NCI-H82 (cell line): Measurements from ENCODE around the gene PDGFRB.

Source experiments
- DNase-seq: peaks from one replicate; lab custom pipeline; 2025; lab: John Stamatoyannopoulos, UW

The PDGFRB gene

DNA sequence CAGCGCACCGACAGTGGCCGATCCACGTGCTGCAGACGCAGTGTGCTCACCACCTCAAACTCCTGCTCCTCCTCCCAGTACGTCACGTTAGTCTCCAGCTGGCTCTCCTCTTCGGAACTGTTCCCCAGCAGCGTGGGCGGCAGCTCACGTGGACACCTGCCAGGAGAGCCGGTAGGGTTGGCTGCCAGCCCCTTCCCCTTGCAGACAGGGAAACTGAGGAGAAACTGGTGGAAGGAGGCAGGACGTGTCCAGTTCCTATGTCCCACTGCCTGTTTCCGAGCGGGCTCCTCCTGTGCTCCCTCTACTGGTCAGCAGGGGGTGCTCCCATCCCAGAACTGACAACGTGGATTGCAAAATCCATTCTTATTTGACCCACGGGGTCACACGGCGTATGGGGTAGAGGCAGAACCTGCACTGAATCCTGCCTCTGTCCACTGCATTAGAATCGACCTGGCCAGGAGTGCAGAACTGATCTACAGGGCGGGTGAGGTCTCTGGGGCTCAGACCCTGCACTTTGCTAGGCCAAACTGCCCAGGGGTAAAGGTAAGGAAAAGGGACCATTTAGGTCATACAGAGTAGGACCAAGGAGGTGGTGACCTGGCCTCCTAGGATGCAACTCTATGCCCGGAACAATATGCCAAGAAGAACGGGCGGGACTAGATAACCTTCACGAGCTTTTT, 25.7 kb downstream of the PDGFRB start:
- DNase-seq = peak; percentile 69

DNA sequence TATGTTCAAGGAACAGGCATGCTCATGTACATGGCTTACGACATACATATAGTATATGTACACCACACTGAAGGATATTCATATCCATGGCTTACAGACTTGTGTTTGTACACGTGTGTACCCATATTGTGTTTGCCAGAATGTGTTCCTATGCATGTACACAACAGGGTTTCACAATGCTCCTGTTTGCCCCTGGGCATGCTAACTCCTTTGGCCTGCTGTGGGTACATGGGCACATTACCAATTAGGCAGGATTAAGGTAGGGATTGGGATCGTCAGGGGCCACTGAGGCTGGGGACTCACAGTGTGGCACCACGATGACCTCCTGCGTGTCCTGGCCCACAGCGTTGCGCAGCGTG, 26.2 kb downstream of the PDGFRB start:
- DNase-seq = no peak

DNA sequence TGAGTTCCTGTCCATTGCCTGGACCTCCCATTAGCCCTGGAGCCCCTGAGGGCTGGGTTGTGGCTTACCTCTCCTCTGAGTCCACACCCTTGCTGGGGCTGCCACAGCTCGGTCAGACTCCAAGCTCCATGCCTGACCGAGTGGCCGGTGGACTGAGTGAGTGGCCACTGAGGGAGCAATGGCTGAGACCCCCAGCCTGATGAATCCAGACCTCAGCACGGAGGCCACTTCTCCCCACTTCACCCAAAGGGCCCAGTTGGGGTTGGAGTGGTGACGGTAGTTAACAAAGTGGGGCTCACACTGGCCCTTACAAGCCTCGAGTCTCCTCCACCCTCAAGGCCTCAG, 28.8 kb downstream of the PDGFRB start:
- no peak for DNase-seq

DNA sequence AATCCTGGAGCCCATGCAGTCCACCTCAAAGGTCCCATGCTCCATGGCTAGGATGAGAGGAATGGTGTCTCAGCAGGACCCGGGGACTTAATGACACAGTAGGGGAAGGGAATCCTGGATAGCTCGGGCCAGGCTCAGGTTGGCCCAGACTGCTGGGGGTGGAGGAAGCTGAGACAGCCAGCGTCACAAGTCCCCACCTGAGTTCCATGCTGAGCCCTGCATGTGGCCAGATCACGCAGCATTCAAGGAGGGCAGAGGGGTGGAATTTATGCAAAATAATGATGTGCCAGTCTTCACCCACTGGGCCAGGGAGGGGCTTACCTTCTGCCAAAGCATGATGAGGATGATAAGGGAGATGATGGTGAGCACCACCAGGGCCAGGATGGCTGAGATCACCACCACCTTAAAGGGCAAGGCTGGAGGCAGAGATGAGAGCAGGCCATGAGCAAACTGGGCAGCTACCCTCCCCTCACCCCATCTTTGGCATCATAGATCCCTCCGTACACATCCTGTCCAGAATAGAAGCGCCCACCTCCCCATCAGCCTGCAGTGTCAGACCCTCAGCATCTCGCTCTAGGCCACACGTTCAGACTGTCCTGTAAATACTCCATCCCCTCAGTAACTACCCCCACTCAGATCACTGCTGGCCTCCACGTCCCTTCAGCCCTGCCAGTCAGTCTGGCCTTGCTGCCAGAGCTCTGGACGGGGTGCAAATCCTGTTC, 29.3 kb downstream of the PDGFRB start:
- no peak for DNase-seq

DNA sequence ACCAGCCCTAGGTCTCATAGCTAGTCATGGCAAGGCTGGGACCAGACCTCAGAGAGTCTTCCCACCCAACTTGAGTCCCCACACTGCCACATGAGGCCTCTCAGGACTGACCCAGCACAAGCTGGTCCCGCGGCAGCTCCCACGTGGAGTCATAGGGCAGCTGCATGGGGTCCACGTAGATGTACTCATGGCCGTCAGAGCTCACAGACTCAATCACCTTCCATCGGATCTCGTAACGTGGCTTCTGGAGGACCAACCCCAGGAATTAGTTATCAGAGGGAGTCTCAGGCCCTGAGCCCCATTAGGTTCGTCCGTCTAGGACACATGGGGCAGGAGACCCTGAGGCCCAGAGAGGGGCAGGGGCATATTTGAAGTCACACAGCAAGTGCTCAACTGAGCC, 30.3 kb downstream of the PDGFRB start:
- no peak for DNase-seq

DNA sequence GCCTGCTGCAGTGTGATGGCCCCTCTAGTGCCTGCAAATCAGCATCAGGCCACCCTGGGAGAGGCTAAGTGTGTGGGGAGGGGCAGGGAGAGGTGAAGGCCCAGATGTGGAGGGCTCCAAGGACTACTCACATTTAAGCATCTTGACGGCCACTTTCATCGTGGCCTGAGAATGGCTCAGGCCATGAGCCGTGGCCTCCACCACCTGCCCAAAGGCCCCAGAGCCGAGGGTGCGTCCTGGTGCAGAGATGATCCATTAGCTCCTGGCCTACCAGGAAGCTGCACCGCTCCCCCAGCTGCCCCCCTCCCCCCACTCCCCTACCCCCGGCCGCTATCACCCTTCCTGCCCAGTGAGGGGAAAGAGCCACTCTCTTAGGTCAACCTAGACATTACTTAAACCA, 31.0 kb downstream of the PDGFRB start:
- DNase-seq = no peak

DNA sequence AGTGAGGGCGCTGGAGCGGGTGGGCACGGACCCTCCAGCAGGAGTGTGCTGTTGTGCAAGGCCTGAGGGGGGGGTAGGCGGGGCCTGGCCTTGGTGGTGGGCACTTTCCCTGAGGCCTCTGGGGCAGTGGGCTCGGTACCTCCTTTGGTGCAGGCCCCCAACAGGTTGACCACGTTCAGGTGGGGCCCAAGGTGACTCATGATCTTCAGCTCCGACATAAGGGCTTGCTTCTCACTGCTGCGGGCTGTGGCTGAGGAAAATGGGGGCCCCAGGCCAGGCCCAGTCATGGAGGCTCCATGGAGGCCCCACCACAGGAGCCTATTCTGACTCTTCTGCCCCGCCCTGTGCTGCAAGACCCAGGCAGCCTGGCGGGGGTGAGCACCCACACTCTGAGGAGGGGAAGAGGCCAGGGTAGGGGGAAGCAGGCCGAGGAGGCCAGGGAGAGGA, 31.5 kb downstream of the PDGFRB start:
- no peak for DNase-seq

DNA sequence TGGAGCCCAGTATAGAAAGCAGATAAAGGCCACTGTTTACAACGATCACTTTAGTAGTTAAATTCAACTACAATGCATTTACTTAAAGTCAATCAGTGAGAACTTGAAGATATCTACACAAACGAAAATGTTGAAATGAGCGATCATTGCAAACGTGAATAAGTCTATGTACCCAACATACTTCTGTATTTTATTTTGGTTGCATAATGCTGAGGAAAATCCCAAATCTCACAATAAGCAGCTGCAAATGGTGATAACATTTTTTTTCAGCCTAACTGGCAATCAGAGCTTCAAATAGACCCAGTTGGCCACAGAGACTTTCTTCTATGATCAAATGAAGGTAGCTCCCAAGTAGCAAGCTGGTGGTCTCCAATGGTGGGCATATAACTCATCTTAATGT, 32.1 kb downstream of the PDGFRB start:
- DNase-seq = no peak

DNA sequence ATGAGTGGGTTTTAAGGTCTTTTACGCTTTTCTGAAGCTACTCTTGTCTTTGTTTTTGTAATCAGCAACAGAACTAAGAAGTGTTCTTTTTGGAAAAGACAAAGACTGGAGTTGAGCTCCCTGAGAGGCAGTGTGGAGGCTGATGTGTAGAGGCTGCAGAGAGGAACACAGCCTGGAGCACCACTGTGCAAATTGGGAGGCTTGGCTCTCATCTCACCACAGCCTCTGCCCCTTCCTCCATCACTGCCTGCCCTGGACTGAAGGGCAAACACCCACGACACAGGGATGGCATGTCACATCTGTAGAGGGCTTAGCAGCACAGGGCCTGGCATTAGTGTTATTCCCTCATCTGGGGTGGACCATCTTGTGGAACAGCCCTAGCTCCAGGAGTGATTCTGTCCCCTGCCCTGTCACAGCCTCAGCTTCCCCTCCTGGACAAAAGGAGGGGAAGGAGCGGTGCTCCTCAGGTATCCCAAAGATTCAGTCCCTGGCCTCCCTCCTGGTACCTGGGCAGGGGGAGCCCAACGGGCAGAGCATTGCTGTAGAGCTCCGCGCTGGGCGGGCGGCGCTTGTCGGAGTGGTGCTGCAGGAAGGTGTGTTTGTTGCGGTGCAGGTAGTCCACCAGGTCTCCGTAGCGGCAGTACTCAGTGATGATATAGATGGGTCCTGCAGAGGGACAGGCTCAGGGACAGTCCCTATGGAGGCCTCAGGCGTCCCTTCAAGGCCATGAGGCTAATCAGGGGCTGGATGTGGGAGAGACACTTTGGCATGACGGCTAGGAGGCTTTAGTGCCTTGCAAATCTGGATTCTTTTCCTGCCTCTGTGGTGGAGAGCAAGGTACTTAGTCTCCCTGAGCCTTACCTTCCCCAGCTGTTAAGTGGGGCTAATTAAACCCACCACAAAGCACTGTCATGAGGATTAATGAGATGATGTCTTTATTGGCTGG, 32.8 kb downstream of the PDGFRB start:
- DNase-seq = peak; percentile 42

DNA sequence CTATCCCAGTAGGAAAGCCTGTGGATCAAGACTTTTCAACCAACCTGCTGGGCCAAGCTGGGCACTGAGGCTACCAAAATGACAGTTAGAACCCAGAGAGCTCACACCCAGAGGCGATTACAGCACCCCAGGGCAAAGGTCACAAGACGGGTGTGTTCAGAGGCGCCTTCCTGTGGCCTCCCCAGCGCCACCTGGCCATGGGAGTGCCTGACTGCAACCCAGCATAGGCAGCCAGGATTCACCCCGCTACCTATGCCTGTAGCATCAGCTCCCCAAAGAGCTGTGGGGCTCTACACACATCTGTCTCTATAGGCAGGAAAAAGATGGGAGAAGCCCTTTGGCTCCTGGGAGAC, 33.5 kb downstream of the PDGFRB start:
- no peak for DNase-seq

DNA sequence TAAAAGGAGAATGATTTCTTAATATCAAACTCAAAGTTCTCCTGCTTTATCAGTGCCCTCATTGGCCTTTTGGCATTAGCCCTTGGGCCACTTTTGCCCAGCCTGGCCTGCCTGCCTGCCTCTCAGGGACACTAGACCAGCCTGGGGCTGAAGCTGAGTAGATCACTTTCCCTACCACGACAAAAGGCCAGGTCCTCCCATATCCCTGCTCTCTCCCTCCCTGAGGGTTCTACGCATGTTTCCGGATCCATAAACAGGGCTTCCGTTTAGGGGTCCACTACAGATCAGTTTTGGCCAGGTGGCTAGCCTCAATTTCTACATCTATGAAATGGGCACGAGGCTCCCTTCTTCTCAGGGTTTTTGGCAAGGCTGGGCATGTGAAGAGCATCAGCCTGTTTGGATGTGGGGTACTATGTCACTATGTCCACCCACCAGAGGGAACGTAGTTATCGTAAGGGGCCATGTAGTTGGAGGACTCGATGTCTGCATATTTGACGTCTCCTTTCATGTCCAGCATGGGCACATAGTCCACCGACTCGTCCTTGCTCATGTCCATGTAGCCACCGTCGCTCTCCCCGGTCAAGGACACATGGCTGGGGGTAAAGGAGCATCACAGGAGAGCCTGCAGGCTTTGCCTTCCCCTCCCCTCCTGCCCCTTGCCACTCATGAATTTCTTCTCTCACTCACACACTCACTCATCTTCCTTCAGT, 34.0 kb downstream of the PDGFRB start:
- no peak for DNase-seq

DNA sequence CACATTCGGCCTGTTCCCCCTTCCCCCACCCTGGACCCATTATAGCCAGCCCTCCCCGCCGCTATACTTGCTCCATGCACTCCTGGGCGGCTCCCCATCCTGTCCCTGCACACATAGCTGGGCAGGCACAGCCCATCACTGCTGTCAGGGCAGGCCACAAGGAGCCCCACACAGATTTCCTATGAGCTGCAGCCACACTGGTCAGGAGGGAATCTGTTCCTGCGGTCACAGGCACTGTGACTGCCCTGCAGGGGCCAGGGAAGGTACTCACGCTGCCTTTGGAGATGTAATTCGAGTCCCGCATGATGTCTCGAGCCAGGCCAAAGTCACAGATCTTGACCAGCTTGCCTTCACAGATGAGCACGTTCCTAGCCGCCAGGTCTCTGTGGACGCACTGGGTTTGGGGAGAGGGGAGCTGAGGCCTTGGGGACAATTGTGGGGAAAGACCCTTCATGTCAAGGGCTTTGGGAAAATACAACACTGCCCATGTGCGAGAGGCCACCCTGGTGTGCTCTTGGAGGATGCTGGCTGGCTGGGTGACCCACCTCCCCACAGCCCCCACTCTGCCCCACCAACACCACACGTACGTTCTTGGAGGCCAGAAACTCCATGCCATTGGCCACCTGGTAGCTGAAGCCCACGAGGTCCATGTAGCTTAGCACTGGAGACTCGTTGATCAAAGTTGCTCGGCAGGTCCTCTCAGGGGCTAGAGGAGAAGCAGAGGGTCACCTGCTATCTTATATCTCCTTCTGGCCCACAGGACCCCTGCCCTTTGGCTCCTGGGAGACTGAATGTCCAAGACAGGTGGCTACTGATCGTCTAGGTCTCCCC, 34.8 kb downstream of the PDGFRB start:
- no peak for DNase-seq

DNA sequence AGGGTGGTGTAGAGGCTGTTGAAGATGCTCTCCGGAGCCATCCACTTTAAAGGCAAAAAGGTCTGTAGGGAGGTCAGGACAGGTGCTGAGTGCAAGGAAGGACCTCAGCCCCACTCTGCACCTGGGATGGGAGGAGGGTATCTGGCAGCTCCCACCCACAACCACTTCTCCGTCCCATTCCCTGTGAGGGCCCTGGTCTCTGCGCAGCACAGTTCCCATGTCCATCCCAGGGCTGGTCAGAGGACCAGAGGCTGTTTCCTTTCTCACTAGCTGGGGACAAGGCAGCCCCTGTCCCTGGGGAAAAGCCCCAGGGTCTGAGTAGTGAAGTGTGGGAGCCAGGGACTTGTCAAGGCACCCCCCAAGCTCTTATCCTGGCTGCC, 35.6 kb downstream of the PDGFRB start:
- DNase-seq = no peak

DNA sequence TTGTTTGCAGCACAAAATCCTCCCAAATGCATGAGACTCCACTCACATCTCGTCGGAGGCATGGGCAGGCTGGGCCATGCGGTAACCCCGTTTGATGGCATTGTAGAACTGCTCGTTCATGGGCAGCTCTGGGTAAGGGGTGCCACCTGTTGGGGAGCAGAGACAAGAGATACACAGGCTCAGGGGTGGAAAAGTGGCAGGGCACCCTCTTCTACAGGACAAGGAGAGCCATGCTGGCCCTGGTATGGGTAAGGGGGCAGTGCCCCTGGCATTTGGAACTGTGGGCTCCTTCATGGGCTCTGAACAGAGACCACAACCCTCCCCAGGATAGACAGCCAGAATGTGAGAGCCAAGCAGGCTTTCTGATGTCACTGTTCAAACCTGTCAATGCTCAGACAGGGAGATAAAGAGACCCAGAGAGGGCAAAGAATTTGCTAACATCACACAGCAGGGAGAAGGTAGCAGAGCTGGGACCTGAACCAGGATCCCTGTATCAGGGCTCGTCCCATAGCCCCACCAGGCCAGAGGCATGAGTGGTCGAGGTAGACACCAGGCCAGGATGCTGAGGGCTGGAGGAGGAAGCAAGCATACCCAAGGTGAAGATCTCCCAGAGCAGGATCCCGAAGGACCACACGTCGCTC, 36.1 kb downstream of the PDGFRB start:
- no peak for DNase-seq

DNA sequence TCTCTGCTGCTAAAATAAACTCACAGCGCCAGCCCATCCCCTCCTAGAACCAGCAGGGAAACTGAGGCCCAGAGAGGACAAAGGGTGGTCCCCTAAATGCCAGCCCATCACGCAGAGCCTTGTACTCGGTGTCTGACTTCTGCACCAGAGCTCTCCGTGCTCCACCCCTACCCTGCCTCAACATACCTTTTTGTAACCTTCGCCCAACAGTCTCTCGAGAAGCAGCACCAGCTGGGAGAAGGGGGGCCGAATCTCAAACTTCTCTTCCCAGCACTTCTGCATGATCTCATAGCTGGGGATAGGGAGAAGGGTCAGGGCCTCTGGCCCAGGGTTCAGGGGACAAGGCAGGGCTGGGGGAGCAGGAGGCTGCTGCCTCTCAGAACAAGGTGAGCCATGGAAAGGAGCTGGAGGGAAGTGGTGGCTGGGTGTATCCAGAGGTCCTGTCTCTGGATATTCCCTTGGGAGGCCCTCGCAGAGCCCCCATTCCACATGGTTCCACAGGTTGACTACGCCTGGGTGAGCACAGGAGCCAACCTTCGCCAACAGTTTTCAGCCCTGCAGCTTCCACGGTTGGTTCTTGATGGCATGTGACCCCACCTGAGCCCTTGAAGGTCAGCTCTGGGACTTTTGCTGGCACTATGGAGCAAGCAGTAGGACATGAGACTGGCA, 37.0 kb downstream of the PDGFRB start:
- DNase-seq = no peak

DNA sequence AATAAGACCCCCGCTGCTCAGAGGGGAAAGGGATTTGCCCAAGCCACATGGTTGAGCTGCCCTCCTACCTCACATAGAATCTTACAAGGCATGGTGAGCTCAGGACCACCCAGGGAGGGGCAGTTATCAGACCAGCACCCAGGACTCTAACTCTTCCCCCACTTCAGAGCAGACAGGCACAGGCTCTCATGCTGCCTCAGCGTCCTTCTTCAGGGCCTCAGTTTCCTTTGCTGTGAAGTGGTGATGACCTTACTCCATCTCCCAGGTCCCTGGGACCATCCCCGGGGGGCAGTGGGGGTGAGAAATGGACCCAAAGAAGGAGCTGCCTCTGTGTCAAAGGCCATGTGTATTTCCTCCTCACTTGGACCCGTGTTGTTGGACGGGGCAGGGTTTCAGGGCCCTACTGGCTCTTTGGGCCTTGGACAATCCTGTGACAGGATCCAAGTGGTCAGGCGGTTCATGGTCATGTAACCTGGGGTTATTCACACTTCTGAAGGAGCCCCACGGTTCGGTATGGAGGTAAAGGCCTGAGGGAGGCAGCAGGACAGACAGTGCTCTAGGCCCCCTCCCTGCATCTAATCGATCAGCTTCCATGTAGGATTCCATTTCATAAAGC, 37.6 kb downstream of the PDGFRB start:
- DNase-seq = no peak

DNA sequence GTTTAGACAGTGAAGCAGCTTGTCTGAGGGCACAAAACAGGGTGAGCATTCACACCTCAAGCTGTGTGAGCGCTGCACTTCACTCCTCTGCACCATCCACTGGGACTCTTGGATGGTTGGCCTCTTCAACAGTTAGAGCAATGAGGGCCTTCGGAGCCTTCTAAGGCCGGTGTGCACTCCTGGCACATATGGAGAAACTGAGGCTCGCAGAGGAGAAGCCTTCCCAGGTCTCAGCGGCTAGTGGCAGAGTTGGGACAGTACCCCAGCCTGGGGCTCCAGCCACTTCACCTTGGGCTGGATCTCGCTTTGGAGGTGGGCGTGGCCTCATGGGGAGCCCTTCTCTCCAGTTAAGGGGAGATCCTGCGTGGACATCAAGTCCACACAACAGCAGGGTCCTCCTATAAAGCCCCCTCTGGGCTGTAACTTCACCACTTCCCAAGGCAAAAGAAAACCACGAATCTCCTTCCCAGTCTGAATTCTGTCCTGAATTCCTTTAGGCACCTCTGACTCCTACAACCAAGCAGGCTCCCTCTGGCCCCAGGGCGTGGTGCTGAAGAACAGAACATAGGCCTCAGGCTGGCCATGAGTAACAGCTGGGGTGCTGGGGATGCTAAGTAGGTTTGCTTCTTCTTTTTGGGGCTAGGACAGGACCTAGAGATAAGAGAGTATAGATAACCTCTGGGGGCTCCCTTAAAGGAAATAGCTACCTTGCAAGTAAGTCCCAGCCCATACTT, 38.8 kb downstream of the PDGFRB start:
- no peak for DNase-seq

DNA sequence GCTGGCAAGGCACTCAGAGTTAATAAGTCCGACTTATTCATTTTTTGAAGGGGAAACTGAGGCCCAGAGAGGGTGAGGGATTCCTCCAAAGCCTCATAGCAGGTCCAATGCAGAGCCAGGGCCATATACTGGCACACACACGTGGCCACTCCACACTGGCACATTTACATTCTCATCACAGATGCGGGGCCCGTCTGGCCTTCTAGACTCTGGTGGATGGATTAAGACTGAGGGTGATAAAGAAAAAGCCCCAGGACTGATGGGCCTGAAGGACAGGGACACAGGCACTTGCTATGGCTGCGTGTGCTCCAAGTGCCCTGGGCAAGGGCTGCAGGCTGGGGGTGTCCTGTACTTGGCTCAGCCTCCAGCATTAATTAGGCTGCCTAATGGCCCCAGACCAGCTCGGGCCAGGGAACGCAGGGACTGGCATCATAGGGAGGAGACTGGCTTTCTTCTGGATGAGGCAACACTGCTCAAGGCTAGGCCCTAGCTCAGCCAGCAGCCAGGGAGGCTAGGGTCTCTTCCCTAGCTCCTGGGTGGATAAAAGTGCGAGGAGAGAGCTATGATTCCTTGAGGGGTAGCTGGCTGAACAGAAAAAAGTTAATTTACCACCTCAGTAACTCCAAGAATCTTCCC, 40.8 kb downstream of the PDGFRB start:
- no peak for DNase-seq
